Activated CD8-positive, alpha-beta T cell treated with anti-CD3 and anti-CD28 coated beads for 36 hours (primary cell): ENCODE results near the gene CSF2RB. TPM values are rescaled to one million over a fixed set of nuclear protein-coding genes. Genes with fewer than 3 reads are reported as not detected.

ENCODE experiments used
- ATAC-seq: fragments of 200-7000 bp; cut with Tn5 transposase; one replicate; pipeline ENCODE4 v1.10.0; 2021; ENCODE audit warnings: mild to moderate bottlenecking, moderate library complexity
- CTCF ChIA-PET: fragments of 350-600 bp; sonication (Branson Sonifier 250); formaldehyde crosslinking; loops from one replicate; lab custom pipeline; 2021; ENCODE audit warnings: antibody characterized with exemption; lab: Charles Lee
- POLR2A ChIA-PET: fragments of 350-600 bp; sonication (Branson Sonifier 250); formaldehyde crosslinking; loops from one replicate; lab custom pipeline; 2021; ENCODE audit warnings: antibody characterized with exemption; lab: Charles Lee
- DNase-seq: peaks from one replicate; pipeline ENCODE4 v3.0.0-alpha.2; 2020
- H3K27ac Mint-ChIP-seq: one replicate; pipeline ENCODE4 v1.8.0; 2021; ENCODE audit warnings: mild to moderate bottlenecking, mixed read lengths
- H3K27me3 Mint-ChIP-seq: one replicate; pipeline ENCODE4 v1.8.0; 2021; ENCODE audit warnings: mixed read lengths
- H3K36me3 Mint-ChIP-seq: one replicate; pipeline ENCODE4 v1.8.0; 2021; ENCODE audit warnings: low read depth, mixed read lengths
- H3K4me1 Mint-ChIP-seq: one replicate; pipeline ENCODE4 v1.8.0; 2021; ENCODE audit warnings: low read depth, mixed read lengths
- H3K4me3 Mint-ChIP-seq: one replicate; pipeline ENCODE4 v1.8.0; 2021; ENCODE audit warnings: mild to moderate bottlenecking, moderate library complexity, mixed read lengths
- H3K9me3 Mint-ChIP-seq: one replicate; pipeline ENCODE4 v1.8.0; 2021; ENCODE audit warnings: mixed read lengths
- CTCF ChIP-seq: fragments of 200-600 bp; IDR thresholded peaks from one replicate; pipeline ENCODE4 v1.8.0; 2022; ENCODE audit warnings: antibody characterized with exemption, mild to moderate bottlenecking
- intact Hi-C: fragments of 100-400 bp; cut with micrococcal nuclease; formaldehyde crosslinking; loops from one replicate; pipeline ENCODE4 v1.10.0; 2022
- total RNA-seq, 2 experiments: library from RNA; stranded (reverse); gene quantifications; one replicate each; pipeline ENCODE4 v1.2.3, GENCODE V29; 2021

The CSF2RB gene
- total RNA-seq, 2 experiments from 2014 or later = 0.16 to 0.29 TPM

GRCh38 chr22:36929621-36930020, 16.2 kb downstream of the CSF2RB start:
- DNase-seq = no peak
- peaks cover 7% of the 10 kb centered on the region for H3K27me3 Mint-ChIP-seq
- no peak overlapping the region for H3K27ac Mint-ChIP-seq
- no peaks in the 10 kb centered on the region for H3K9me3 Mint-ChIP-seq
- H3K4me1 Mint-ChIP-seq = no peaks in the 10 kb centered on the region
- no peak for ATAC-seq
- POLR2A ChIA-PET = no interaction called here
- H3K4me3 Mint-ChIP-seq = no peak overlapping the region
- H3K36me3 Mint-ChIP-seq = no peaks in the 10 kb centered on the region
- intact Hi-C loops = no loop called here
- CTCF ChIA-PET = interaction anchor here (0.8 to 1.1 kb wide), 3 partner anchors 73 to 155 kb away, joined by 3 read pairs; no protein-coding TSS in a partner anchor
- no peak for TF ChIP-seq CTCF

GRCh38 chr22:36930041-36930935, 16.9 kb downstream of the CSF2RB start:
- H3K4me3 Mint-ChIP-seq = no peak overlapping the region

GRCh38 chr22:36931446-36931845, 18.0 kb downstream of the CSF2RB start:
- H3K9me3 Mint-ChIP-seq = no peaks in the 10 kb centered on the region
- H3K4me1 Mint-ChIP-seq = no peaks in the 10 kb centered on the region
- DNase-seq = no peak
- TF ChIP-seq CTCF = no peak
- intact Hi-C loops = no loop called here
- no peak overlapping the region for H3K27ac Mint-ChIP-seq
- no peak overlapping the region for H3K4me3 Mint-ChIP-seq
- no peak for ATAC-seq
- no peaks in the 10 kb centered on the region for H3K27me3 Mint-ChIP-seq
- H3K36me3 Mint-ChIP-seq = no peaks in the 10 kb centered on the region
- CTCF ChIA-PET = no interaction called here
- POLR2A ChIA-PET = no interaction called here

More at GRCh38 chr22:36930041-36930935, 16.9 kb downstream of the CSF2RB start:
- intact Hi-C loops = no loop called here
- DNase-seq = no peak
- ChIA-PET CTCF (interaction anchor here (0.8 to 1.1 kb wide), 3 partner anchors 73 to 156 kb away, joined by 3 read pairs; no protein-coding TSS in a partner anchor), POLR2A (no interaction called here)
- ATAC-seq = no peak
- no peaks in the 10 kb centered on the region for H3K4me1 Mint-ChIP-seq
- no peak for TF ChIP-seq CTCF
- H3K9me3 Mint-ChIP-seq = no peaks in the 10 kb centered on the region
- peaks cover 1% of the 10 kb centered on the region for H3K27me3 Mint-ChIP-seq
- H3K27ac Mint-ChIP-seq = no peak overlapping the region
- no peaks in the 10 kb centered on the region for H3K36me3 Mint-ChIP-seq

GRCh38 chr22:36933629-36934417, 20.4 kb downstream of the CSF2RB start:
- TF ChIP-seq CTCF = no peak
- no peaks in the 10 kb centered on the region for H3K36me3 Mint-ChIP-seq
- CTCF ChIA-PET = interaction anchor here (0.8 kb wide), 1 partner anchor 43 kb away, joined by 3 read pairs; no protein-coding TSS in a partner anchor
- POLR2A ChIA-PET = no interaction called here
- H3K4me3 Mint-ChIP-seq = no peak overlapping the region
- ATAC-seq = no peak
- intact Hi-C loops = no loop called here
- H3K27ac Mint-ChIP-seq = no peak overlapping the region
- no peaks in the 10 kb centered on the region for H3K27me3 Mint-ChIP-seq
- no peak for DNase-seq
- H3K4me1 Mint-ChIP-seq = no peaks in the 10 kb centered on the region
- H3K9me3 Mint-ChIP-seq = no peaks in the 10 kb centered on the region
